Measurements from ENCODE around the gene LRRC41.
"Not testable (repeated sequence)": the region's sequence is repeated elsewhere in the genome, so short reads cannot be mapped to it uniquely, and the experiment has no call there.

LRRC41 gene

GRCh38 chr1:46303038-46303871 is at the start of gene LRRC41, which contains the start of gene UQCRH:
TSS of gene LRRC41 (minus strand) at chr1:46303616. CDS start at chr1:46303322, 294 bp downstream.
TSS of gene UQCRH (plus strand) at chr1:46303698. CDS start at chr1:46303767, 69 bp downstream.
- peak; percentile 87 for DNase-seq

GRCh38 chr1:46352363-46352762 is 48.9 kb upstream of the LRRC41 start:
- DNase-seq = no peak

- no peak for DNase-seq
Measured at GRCh38 chr1:46345281-46345680, 41.9 kb upstream of the LRRC41 start.

GRCh38 chr1:46344481-46344880 is 41.1 kb upstream of the LRRC41 start:
- DNase-seq = no peak

GRCh38 chr1:46343705-46344104 is 40.3 kb upstream of the LRRC41 start:
- DNase-seq = no peak

- no peak for DNase-seq
Measured at GRCh38 chr1:46343351-46343695, 39.9 kb upstream of the LRRC41 start.

GRCh38 chr1:46342677-46343350 is 39.4 kb upstream of the LRRC41 start:
- DNase-seq = no peak

- DNase-seq = no peak
Measured at GRCh38 chr1:46342084-46342656, 38.8 kb upstream of the LRRC41 start.

GRCh38 chr1:46341222-46342083 is 38.0 kb upstream of the LRRC41 start:
- DNase-seq = no peak

- peak; percentile 74 for DNase-seq
Measured at GRCh38 chr1:46340404-46341221, 37.2 kb upstream of the LRRC41 start, which contains the start of gene NSUN4. TSS of gene NSUN4 (plus strand) at chr1:46340807. CDS start at chr1:46340827, 20 bp downstream.

- not testable (repeated sequence) for DNase-seq
Measured at GRCh38 chr1:46337409-46337808, 34.0 kb upstream of the LRRC41 start.

- DNase-seq = no peak
Measured at GRCh38 chr1:46335081-46335480, 31.7 kb upstream of the LRRC41 start.

- DNase-seq = no peak
Measured at GRCh38 chr1:46334030-46334384, 30.6 kb upstream of the LRRC41 start.

GRCh38 chr1:46333300-46334029 is 30.0 kb upstream of the LRRC41 start:
- DNase-seq = no peak

GRCh38 chr1:46331786-46332540 is 28.5 kb upstream of the LRRC41 start:
- not testable (repeated sequence) for DNase-seq

GRCh38 chr1:46330381-46330780 is 27.0 kb upstream of the LRRC41 start:
- DNase-seq = not testable (repeated sequence)

- DNase-seq = not testable (repeated sequence)
Measured at GRCh38 chr1:46329807-46330206, 26.4 kb upstream of the LRRC41 start.

- DNase-seq = not testable (repeated sequence)
Measured at GRCh38 chr1:46328182-46328581, 24.8 kb upstream of the LRRC41 start.

- DNase-seq = not testable (repeated sequence)
Measured at GRCh38 chr1:46325285-46326076, 22.1 kb upstream of the LRRC41 start.
